Dermis microvascular lymphatic vessel endothelial cell (primary cell): ENCODE results near the gene LSP1. TPM values are rescaled to one million over a fixed set of nuclear protein-coding genes. Genes with fewer than 3 reads are reported as not detected.
"Not testable (repeated sequence)": the region's sequence is repeated elsewhere in the genome, so short reads cannot be mapped to it uniquely, and the experiment has no call there.

Experiments used
- DNase-seq, 2 donors: peaks; one replicate each; pipeline versions ENCODE4 v3.0.0 to v3.0.0-alpha.2; 2010; ENCODE audit warnings: low read depth in 2 of 2
- total RNA-seq: library from RNA; depleted of rRNA; stranded (reverse); fragments of >200 nt; gene quantifications from 2 replicates; pipeline ENCODE4 v1.2.1, GENCODE V29; 2014

The LSP1 gene
- total RNA-seq = under 0.01 TPM in 2 replicates

GRCh38 chr11:1852877-1853276 is at the start of gene LSP1:
Gene LSP1, plus strand, starts transcription at chr11:1853084. Its CDS starts 61 bp downstream, at chr11:1853145.
- DNase-seq = no peak

- no peak for DNase-seq
Observed at GRCh38 chr11:1803246-1803645, 49.6 kb upstream of the LSP1 start.

GRCh38 chr11:1803835-1804519 is 48.9 kb upstream of the LSP1 start:
- not testable (repeated sequence) for DNase-seq

- no peak for DNase-seq
Observed at GRCh38 chr11:1805525-1805924, 47.4 kb upstream of the LSP1 start.

- DNase-seq = no peak
Observed at GRCh38 chr11:1807264-1807995, 45.5 kb upstream of the LSP1 start.

- DNase-seq = no peak
Observed at GRCh38 chr11:1810761-1811160, 42.1 kb upstream of the LSP1 start.

GRCh38 chr11:1812274-1812673 is 40.6 kb upstream of the LSP1 start:
- no peak for DNase-seq

GRCh38 chr11:1812801-1813200 is 40.1 kb upstream of the LSP1 start:
- DNase-seq = no peak

GRCh38 chr11:1813356-1813755 is 39.5 kb upstream of the LSP1 start:
- not testable (repeated sequence) for DNase-seq

- DNase-seq = no peak
Observed at GRCh38 chr11:1814691-1815090, 38.2 kb upstream of the LSP1 start.

GRCh38 chr11:1815311-1815710 is 37.6 kb upstream of the LSP1 start:
- no peak for DNase-seq

GRCh38 chr11:1815751-1816150 is 37.1 kb upstream of the LSP1 start:
- no peak for DNase-seq

GRCh38 chr11:1817000-1817399 is 35.9 kb upstream of the LSP1 start:
- no peak for DNase-seq

GRCh38 chr11:1817511-1817910 is 35.4 kb upstream of the LSP1 start:
- DNase-seq = no peak

- no peak for DNase-seq
Observed at GRCh38 chr11:1819074-1819473, 33.8 kb upstream of the LSP1 start.

- DNase-seq = no peak
Observed at GRCh38 chr11:1820463-1821325, 32.2 kb upstream of the LSP1 start.

- no peak for DNase-seq
Observed at GRCh38 chr11:1821562-1821961, 31.3 kb upstream of the LSP1 start.

- no peak for DNase-seq
Observed at GRCh38 chr11:1822648-1823375, 30.1 kb upstream of the LSP1 start.

GRCh38 chr11:1823376-1824220 is 29.3 kb upstream of the LSP1 start:
- DNase-seq = no peak

GRCh38 chr11:1824221-1825038 is 28.5 kb upstream of the LSP1 start:
- no peak for DNase-seq
